ENCODE data around the gene HRH3. TPM values are rescaled to one million over a fixed set of nuclear protein-coding genes. Genes with fewer than 3 reads are reported as not detected.

HRH3 gene
- total RNA-seq, 1 donor from 2014 or later = not detected

DNA sequence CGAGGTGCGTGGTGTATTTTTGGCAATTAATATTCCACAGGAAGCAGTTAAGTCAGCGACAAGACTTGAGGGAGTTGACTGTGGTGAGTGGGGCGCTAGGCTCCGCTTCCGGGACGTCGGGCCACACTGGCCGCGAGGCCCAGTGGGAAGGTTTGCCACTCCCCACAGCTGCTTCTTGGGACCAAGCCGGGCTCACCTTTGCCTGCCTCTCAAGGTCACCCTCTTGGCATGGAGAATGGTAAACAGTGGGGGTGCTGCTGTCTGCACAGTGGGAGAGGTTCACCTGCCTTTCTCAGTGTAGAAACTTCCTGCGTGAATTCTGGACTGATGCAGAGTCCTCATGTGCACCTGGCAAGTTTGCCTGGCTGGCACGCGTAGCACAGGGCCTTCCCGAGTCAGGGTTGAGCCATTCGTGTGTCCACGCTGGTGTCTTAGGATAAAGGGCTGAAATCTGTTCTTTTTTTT, 24.6 kb upstream of the HRH3 start:
- no peak for DNase-seq (ENCODE audit: low spot score)

GRCh38 chr20:62243906-62244515, 23.9 kb upstream of the HRH3 start:
- DNase-seq (ENCODE audit: low spot score) = no peak

GRCh38 chr20:62243106-62243505, 23.0 kb upstream of the HRH3 start:
- DNase-seq (ENCODE audit: low spot score) = no peak

GRCh38 chr20:62242176-62242575, 22.1 kb upstream of the HRH3 start:
- DNase-seq (ENCODE audit: low spot score) = no peak

DNA sequence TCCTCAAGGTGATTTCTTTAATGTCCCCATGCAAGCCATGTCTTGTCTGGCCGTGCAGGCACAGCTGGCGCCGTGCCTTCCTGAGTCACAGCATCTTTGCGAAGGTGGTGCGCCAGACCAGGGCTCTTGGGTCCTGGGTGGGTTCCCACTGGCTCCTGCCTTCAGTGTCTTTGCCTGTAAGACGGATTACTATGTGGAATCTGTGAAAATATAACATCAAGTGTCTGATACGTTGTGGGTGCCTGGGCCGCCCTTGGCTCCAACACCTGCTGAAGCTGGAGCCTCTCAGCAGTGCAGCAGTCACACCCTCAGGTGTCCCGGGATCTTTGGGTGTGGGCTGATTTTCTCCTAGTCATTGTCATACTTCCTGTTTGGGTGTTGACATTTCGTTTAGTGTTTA, 21.4 kb upstream of the HRH3 start:
- no peak for DNase-seq (ENCODE audit: low spot score)

DNA sequence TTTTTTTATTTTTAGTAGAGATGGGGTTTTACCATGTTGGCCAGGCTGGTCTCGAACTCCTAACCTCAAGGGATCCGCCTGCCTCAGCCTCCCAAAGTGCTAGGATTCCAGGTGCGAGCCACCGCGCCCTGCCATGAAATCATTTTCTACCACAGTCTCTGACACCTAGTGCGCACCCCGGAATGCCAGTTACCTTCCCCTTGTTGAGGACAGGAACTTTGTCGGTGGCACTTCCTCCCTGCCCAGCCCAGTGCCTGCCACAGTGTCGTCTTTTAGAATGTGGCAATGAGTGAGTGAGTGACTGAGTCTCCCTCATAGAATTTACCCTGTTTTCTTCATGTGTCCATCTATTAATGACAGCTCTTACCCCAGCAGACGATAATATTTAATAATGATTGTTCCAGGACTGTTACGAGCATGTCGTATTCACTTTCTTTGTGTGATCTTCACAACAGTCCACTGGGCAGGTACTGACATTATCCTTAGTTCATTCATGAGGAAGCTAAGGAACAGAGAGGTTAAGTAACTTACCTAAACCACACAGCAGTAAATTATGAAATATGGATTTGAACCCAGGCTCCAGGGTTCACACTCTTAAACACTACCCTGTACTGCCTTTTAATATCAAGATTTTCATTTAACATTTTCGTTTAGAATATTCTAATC, 20.1 kb upstream of the HRH3 start:
- no peak for DNase-seq (ENCODE audit: low spot score)

DNA sequence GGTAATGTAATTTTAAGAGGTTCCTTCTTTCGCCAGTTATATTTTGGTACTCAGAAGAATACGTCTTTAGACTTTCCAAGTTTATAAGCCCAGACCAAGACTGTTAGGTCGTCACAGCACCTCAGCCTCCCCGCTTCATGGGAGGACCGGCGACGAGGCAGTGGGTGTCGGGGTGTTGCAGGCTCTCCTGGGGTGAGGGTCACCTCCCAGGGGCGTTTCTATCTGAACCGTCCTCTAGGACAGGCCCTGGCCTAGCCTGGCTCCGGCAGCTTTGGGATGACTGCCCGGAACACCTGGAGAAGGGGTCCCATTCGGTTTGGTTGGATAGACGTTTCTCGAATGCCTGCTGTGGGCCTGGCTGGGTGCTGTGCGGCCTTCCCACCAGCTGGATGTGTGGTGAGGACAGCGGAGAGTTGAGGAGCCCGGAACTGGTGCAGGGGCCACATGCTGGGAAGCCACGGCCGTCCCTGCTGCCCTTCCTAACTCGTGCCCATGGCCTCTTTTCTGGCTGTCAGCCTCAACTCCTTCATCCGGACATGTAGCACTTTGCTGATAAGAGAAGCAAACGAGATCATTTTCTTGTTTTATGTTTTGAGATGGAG, 19.3 kb upstream of the HRH3 start:
- DNase-seq (ENCODE audit: low spot score) = no peak

- DNase-seq (ENCODE audit: low spot score) = no peak
Observed at GRCh38 chr20:62238569-62239277, 18.6 kb upstream of the HRH3 start.

- peak; percentile 100 for DNase-seq (ENCODE audit: low spot score)
Observed at GRCh38 chr20:62237801-62238568, 17.9 kb upstream of the HRH3 start, which contains the start of gene OSBPL2. TSS of gene OSBPL2 (plus strand) at chr20:62238521. CDS start at chr20:62256185, 17,664 bp downstream.

DNA sequence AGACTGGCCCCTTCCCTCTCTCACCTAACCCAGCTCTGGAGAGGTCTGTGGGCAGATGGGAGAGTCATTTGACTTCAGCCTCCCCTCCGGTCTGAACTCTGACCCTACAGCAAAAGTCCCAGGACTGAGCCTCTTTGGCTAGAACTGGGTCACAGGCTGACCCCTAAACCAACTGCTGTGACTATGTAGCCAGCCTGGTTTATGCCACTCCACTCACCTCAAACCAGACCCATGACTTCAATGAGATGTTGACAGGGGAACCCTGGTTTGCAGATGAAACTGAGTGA, 17.4 kb upstream of the HRH3 start:
- DNase-seq (ENCODE audit: low spot score) = no peak

- DNase-seq (ENCODE audit: low spot score) = no peak
Observed at GRCh38 chr20:62236766-62237513, 16.9 kb upstream of the HRH3 start.

GRCh38 chr20:62236200-62236599, 16.1 kb upstream of the HRH3 start:
- no peak for DNase-seq (ENCODE audit: low spot score)

GRCh38 chr20:62235777-62236157, 15.7 kb upstream of the HRH3 start:
- DNase-seq (ENCODE audit: low spot score) = no peak

DNA sequence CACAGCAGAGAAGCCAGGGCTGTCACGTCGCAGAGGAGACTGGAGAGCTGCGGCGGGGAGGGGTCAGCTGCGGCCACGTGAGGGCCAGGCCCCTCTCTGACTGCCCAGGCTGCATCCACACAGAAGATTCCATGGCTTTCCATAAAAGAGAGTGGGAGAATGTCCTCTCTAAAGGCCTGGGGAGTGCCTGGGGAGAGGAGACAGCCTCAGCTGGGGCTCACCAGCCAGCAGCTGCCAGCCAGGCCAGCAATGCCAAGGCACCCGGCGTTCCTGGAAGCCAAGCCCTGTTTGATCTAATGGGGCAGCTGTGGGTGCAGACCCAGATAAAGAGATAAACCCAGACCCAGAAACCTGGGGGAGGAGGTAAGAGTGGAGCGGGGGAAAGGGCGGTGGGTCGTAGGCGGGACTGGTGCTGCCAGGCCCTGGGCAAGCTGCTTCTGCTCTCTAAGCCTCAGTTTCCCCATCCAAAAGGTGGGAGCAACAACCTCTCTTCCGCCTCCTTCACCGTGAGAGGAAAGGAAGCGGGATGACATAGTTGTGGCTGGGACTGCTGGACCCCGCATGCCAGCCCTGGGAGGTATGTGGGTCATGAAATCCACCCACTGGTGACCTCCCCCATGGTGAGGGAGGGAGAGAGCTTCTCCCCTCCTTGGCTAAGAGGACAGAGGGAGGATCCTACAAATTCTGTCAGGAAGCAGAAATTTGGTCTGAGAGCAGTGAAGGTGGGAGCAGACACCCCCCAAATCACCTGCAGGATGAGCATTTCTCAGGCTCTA, 15.1 kb upstream of the HRH3 start:
- DNase-seq (ENCODE audit: low spot score) = no peak

DNA sequence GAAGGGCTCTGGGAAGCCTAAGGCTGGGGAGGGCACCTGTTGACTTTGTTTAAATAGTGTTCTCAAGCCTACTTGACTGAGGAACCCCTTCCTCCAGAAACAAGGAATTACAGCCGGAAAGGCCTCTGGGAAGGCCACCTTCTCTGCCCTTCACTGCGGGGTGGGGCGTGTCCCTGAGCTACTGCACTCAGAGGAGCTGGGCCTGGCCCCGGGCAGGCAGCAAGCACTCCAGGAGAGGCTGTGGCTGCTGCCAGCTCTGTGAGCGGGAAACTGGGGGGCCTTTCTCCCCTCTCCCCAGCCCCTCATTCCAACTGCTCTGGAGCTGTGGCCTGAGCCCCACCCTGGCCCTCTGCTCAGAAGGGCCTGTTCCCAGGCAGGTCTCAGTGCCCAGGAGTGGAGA, 14.3 kb upstream of the HRH3 start:
- no peak for DNase-seq (ENCODE audit: low spot score)

GRCh38 chr20:62233684-62234083, 13.6 kb upstream of the HRH3 start:
- DNase-seq (ENCODE audit: low spot score) = no peak

- DNase-seq (ENCODE audit: low spot score) = no peak
Observed at GRCh38 chr20:62232770-62233645, 12.9 kb upstream of the HRH3 start.

DNA sequence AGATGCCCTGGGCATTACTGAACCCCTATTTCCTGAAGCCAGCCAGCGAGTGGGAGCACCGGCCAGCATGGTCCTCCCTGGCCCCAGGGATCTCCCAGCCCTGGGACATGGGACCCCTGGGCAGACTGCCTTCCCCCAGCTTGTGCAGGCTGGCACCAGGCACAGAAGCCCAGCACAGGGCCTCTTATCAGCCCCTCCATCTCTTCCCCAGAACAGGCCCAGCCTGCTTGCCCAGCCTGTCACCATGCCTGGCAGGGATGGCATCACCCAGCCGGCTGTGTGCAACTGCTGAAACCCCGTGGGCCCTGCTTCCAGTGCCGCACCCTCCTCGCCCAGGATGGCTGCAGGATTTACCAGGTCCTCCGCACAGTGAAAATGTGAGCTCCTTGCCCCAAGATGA, 12.1 kb upstream of the HRH3 start:
- DNase-seq (ENCODE audit: low spot score) = no peak

DNA sequence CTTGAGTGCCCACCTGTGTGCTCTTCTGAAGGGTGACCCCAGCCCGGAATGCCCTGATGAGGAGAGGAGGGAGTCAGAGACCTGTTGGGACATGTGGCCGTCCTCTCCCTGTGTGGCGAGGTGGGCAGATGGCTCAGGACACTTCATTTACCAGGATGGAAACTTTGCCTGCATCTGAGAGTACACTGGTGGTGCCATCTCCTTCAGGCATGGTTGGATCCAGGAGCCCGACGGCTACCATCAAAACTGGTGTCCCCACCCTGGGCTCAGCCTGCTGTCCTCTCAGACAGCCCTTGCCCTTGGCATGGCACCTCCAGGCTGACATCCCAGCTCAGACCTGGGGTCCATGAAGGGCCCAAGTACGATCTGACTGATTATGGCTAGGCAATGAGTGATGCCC, 11.2 kb upstream of the HRH3 start:
- no peak for DNase-seq (ENCODE audit: low spot score)
